GM21447 (cell line): ENCODE results near the gene PDE3A.

ENCODE experiments used
- ATAC-seq: cut with Tn5 transposase; IDR thresholded peaks from one replicate; pipeline ENCODE4 v1.9.1; 2021; ENCODE audit not compliant: unreplicated experiment

Gene PDE3A

DNA sequence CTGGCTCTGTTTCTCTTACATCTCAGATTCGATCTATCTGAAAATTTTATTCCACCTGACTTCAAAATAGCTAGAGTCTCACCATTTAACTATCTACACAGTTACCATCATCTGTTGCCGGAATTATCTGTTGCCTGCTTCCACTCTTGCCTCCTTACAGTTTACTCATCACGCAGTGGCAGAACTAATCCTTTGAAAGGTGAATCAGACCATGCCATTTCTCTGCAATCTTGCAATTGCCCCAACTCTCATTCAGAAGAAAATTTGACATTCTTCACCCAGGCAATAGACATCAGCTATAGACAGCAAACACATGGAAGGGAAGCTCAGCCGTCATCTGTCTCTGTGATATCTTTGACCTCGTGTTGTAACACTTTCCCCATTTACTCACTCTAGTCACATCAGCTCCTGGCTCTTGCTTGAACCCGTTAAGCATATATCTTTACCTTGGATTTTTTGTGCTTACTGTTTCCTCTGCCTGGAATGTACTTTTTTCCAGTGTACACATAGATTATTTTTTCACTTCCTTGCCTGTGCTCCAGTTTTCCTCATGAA, 85.5 kb downstream of the PDE3A start:
- no peak for ATAC-seq

GRCh38 chr12:20455001-20455706, 86.8 kb downstream of the PDE3A start:
- no peak for ATAC-seq

- ATAC-seq: no peak
Measured at GRCh38 chr12:20457582-20457981, 89.2 kb downstream of the PDE3A start.

DNA sequence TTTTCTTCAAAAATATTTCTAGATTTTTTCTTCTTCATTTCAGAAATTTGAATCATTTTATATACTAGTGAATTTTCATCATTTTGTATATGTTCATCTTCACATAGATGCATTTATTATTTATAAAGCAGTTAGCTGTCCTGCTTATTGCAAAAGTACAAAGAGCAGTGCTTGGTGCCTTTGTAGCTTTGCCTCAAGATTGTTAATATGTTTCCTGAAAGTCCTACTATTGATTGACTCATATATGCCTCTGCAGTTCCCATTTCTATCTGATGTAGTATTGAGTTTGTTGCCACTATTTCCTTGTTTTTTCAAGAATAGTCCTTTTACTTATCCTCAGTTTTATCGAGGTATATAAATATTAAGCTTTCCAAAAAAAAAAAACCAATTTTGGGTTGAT, 89.7 kb downstream of the PDE3A start:
- ATAC-seq: no peak

DNA sequence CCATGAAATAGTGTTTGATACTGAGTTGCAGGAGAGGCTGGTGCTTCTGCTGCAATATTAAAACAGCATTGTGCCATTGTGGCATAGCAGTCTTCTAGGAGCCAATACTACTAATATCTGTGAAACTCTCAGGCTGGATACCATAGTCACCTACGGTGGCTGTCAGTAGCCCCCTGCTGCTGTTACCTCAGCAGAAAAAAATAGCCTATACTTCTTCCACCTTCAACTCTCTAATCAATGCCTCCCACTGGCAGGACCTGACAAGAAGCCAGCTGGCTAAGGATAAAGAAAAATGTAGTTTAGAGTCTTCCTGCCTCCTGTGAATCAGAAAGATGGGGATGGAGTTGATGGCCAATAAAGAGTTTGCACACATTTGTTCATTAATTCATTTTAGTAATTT, 91.6 kb downstream of the PDE3A start:
- no peak for ATAC-seq

GRCh38 chr12:20460956-20461355, 92.6 kb downstream of the PDE3A start:
- ATAC-seq: no peak

DNA sequence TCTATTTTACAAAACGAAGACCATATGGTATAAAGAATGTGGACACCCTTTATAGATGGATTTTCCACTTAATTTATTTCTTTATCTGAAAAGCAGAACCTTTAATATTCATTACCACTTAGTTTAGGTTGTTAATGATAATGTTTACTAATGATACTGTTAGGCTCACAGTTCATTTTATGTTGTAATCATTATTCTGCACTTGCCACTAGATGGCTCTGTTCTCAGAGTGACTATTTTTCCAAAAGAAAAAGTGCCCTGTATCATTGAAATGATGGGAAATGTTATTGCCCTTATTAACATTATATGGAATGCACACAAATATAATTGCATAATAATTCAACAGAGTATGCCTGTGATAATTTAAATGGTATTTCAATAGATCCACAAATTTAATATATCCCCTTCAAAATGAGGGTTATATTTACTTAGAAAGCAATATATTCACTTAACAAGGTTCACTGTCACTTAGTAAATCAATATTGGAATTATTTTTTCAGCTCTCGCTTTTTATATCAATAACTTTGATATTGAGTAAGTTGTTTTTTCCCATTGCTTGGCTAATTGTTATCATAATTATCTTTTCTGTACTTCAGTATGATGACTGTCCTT, 95.7 kb downstream of the PDE3A start:
- no peak for ATAC-seq

DNA sequence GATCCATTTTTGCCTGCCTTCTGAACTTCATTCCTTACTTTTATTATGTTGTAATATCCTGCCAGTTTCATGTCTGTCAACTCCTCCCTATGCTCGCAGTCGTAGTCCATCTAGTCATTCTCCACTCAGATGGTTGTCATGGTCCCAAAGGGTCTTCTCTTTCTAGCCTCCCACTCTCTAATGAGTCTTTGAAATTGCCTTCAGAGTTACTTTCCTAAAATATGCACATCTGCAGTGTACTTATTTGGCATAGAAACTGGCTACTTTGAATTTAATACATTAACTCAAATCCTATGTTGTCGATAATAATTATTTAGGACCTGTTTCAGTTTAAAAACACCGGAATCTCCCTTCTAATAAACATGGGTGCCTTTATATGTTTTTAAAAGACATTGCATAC, 101.0 kb downstream of the PDE3A start:
- ATAC-seq: no peak

- ATAC-seq: no peak
Measured at GRCh38 chr12:20469756-20470155, 101.4 kb downstream of the PDE3A start.

DNA sequence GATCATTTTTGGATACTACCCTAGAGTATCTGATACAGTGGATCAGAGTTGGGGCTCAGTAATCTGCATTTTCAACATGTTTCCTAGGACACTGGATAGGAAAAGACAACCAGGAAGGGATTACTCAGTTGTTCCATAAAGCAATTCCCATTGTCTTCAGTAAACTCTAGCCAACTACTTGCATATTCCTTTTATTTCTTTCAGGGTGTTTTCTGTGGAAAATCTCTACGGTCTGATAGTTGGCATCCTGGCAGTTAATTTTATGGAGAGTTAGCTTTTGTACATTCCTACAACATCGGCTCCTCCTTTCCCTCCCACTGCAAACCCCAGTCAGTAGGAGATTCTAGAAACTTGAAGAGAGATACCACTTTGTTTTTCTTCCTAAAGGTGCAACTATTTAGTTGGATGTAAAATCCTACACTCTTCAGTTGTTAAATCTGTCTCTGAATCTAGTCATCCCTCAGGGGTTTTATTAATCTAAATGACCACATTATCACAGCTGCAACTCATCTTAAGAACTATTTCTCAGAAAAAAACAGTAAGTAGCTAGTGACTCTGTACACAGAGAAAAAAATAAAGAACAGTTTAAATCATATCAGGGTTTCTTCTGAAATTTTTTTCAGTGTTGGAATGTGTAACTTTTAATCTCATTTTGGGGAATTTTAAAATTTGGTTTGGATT, 103.9 kb downstream of the PDE3A start:
- ATAC-seq: no peak

- no peak for ATAC-seq
Measured at GRCh38 chr12:20473133-20473532, 104.8 kb downstream of the PDE3A start.

GRCh38 chr12:20474016-20474415, 105.7 kb downstream of the PDE3A start:
- ATAC-seq: no peak

DNA sequence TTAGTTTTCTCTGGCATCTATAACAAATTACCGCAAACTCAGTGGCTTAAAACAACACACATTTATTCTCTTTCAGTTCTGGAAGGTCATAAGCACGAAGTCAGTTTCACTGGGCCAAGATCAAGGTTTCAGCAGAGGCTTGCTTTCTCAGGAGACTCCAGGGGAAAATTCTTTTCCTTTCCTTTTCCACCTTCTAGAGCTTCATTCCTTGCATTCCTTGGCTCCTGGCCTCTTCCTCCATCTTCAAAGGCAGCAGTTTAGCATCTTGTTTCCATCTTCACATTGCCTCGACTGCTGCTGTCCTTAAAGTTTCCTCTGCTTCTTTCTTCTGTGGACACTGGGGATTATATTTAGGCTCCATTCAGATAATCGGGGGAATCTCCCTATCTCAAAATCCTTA, 106.1 kb downstream of the PDE3A start:
- ATAC-seq: no peak

- no peak for ATAC-seq
Measured at GRCh38 chr12:20475542-20475941, 107.2 kb downstream of the PDE3A start.

- ATAC-seq: no peak
Measured at GRCh38 chr12:20476551-20476950, 108.2 kb downstream of the PDE3A start.

GRCh38 chr12:20477255-20477654, 108.9 kb downstream of the PDE3A start:
- no peak for ATAC-seq

DNA sequence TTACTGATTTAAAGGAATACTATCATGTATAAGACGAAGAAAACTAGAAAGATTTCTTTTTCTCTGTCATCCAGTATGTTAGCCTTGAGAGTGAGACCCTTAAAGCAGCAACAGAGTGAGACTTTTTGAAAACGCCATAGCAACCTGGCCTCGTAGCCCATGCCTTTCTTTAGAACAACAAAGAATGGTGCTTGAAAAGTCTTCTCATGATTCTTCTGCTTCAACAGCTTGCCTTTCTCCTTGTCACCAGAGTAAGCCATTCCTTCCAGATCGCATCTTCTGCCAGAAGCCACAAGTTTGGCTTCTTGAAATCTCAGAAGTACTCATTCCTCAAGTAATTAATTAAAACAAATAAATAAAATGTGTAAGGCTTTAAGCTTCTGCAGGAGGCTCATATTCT, 109.3 kb downstream of the PDE3A start:
- ATAC-seq: no peak

- ATAC-seq: no peak
Measured at GRCh38 chr12:20482491-20483054, 114.2 kb downstream of the PDE3A start.

GRCh38 chr12:20483776-20484175, 115.4 kb downstream of the PDE3A start:
- no peak for ATAC-seq

- ATAC-seq: no peak
Measured at GRCh38 chr12:20486233-20486632, 117.9 kb downstream of the PDE3A start.

- no peak for ATAC-seq
Measured at GRCh38 chr12:20487519-20487918, 119.2 kb downstream of the PDE3A start.

DNA sequence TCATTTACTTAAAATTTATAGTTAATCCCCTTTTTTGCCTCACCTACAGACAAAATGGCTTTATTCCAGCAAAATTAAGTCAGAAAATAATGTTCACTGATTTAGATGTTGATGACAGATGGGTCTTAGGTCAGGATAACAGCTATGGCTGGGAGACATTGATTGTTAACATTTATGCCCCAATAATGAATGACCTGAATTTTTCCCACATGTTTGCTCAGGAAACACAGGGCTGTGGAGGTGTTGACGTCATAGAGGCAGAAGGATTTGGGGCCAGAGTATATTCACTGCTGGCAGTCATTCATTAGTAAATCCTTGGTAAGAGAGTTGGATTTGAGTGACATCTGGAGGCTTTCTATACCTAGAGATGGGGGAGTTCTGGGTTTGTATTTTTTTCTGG, 121.3 kb downstream of the PDE3A start:
- no peak for ATAC-seq
